Kasumi-1 (cell line): ENCODE results near the gene TGFBR3.
"Not testable (repeated sequence)": the region's sequence is repeated elsewhere in the genome, so short reads cannot be mapped to it uniquely, and the experiment has no call there.

ENCODE experiments used
- DNase-seq, 2 experiments: peaks; one replicate each; lab custom pipeline; 2025; lab: John Stamatoyannopoulos, UW

TGFBR3 gene

DNA sequence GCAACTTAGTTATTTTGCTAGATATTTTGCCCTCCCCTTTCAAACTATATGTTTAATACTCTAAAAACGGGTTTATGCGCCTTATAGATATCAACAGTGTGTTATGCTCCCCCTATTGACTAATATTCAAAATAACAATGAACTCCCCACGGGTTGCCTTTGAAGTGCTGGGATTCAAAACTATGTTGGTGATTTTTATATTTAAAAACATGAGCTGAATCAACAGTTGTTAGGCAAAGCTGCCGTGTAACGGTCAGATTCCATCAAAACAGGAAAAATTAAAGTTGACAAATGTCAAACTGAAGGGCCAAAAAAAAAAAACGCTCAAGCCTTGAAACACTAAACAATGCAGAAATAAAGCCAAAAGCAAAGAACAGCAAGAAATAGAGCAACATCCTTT lies 2.5 kb downstream of the TGFBR3 start:
- DNase-seq, result peak; percentile 60 to 73

DNA sequence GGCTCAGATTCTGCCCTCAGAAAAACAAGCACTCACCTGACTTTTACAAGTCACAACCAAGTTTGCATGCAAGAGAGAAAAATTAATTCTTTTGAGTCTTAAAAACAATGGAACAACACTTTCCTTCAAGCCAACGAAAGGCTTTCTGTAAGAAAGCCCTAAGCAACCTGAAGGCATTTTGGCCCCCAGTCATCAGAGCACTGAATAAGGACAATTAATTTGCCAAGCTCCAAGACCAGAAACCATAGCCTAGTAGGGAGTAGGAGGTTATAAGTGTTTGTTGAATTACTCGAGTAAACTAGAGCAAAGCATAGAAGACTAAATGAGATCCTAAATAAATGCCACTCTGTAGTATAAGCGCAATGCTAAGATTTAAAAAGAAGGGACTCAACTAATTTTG lies 4.7 kb downstream of the TGFBR3 start:
- DNase-seq, result no peak

DNA sequence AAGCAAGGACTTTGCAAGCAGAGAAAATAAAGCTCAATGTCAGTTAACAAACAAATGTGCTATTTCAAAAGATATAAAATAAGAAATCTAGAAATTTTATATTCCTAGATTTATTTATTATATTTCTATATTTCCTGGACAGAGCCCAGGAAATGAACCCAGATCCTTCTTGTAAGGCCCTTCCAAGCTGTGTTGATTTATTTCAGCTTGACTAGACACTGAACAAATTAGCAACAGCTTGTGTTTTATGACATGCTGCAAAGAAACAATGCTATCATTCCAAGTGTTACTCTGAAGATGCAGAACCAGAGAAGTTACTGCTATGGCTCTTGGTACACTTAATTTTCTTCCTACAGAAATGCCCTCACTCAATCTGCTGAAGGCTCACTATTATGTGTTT lies 6.2 kb downstream of the TGFBR3 start:
- DNase-seq, result no peak

DNA sequence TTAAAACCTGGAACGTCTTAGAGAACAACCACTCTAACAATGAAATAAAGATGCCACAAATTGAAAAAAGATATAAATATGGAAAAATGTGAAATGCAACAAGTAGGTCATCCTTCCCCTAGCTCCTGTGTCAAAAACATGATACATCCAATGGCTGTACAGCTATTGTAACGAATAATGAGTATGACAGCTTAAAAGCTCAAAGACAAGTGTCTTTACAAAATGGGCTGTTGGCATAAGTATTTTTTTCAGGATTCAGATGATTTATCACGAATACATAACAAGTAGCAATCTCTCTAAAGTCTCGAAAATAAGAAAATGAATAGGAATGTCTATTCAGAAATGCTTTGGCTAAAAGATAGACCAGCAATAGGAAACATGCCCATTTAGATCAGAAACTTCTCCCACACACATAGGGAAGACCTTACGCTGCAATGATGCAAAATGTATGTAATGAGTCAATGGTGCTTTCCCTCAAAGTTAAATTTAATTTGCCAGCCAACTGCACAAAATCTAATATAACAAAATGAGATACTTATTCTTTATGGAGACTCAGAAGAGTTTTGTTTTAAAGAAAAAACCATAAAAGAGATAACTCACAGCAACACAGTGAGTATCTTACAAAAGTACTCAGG lies 8.3 kb downstream of the TGFBR3 start:
- DNase-seq, result no peak

DNA sequence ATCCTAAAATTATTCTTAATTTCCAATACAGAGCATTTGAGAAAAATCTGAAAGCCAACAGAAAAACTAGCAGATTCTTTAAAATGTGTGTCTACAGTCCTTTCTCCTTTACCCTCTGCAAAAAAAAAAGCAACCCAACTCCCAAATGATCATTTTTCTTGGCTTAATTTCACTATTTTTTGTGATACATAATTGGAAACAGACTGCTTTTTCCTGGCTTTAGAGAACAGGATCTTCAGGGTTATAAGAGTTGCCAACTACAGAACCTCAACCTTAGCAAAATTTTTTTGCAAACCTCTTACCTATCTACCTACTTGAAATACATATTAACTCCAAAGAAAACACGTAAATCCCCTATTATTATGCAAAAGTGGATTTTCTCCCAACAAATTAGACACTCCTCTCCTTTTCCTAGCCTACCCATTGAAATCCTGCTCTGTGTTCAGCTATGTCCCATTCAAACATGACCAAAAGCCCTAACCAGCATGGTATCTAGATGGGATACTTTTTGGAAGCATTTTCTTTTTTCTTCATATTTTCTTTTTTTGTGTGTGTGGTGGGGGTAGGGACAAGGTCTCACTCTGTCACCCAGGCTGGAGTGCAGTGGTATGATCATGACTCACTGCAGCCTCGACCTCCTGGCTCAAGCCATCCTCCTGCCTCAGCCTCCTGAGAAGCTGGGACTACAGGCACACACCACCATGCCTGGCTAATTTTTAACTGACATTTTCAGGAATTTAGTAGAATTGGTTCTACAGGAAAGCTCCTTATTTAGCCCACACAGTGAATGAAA lies 9.0 kb downstream of the TGFBR3 start:
- DNase-seq, result no peak

DNA sequence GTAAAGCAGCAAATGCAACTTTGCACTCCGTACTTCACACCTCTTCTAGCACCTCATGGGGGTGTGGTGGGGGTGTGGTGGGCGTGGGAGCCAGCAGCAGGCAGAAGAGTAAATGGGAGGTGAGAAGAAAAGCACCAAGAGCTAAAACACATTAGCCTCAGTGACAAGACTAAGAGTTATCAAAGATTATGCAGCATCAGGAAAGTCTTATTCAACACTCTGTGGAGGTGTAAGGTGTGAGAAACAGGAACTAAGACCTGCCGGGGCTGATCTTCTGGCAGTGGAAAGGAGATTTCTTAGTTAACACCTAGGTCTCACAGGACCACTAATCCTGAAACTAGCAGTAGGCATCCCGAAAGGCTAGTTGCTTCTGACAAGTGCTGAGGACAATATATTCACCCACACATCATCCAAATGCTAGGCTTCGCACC lies 9.9 kb downstream of the TGFBR3 start:
- no peak for DNase-seq

DNA sequence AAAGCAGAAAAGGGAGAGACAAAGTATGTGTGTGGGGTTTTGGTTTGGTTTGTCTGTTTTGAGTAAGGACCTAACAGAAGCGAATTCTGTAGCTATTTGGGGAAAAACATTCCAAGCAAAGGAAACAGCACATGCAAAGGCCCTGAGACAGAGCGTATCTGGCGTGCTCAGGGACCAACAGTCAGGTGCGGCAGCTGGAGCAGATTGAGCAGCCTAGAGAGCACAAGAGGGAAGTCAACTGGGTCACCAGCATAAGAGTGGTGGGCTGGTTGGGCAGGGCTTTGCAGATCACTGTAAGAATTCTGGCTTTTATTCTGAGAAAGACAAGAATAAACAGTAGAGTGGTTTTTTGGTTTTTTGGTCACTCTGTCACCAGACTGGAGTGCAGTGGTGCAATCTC lies 11.8 kb downstream of the TGFBR3 start:
- DNase-seq, result no peak

DNA sequence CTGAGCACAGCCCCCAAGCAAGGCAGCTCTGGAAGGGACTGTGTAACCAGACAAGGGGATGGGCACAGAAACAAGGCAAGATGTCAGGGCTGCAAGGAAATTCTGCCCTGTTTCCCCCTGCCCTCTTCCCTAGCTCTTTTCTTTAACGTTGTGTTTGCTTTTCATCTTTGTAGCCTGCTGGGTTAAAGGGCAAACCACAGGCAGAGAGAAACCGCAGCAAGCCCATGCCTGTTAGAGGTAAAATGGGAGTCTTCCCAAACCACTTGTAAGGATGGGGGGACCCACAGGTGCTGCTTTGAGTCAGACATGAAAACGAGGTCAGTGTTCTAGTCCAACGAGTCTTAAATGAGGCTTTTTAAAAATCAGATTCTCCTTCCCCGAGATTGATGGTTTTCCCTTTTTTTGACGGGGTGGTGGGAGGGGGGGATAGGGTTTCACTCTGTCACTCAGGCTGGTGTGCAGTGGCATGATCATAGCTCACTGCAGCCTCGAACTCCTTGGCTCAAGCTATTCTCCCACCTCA lies 13.3 kb downstream of the TGFBR3 start:
- DNase-seq, result no peak

DNA sequence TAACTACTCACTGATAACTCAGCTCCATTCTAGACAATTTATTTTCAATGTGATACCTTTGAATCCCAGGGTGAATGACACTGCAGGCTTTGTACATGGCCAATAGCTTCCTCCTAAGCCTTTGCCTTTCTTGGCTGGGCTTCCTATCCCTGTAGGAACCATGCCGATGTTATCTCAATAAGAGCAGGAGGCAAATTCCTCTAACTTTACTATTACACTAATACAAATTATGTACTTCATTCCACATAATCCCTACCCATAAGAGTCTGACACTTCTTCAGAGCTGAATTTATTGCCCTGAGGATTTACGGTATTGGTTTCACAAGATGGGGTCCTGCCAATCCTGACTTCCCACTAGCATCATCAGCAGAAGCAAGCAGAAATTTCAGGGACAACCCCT lies 14.0 kb downstream of the TGFBR3 start:
- DNase-seq, result no peak

DNA sequence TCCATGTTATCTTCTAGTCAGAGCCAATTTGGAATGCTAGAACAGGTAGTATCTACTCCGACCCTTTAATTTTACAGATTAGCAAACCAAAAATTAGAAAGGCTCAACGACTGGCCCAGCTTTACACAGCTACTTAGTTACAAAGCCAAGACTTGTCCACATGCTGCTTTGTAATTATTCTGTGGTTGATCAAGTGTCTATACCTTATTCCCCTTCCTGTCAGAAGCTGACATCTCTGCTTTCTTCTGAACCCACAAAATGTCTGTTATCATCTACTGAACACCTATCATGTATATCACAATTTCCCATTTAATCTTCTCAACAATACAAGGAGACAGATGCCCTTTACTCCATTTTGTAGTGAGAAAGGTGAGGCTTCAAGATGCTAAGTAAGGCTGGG lies 15.6 kb downstream of the TGFBR3 start:
- no peak for DNase-seq

DNA sequence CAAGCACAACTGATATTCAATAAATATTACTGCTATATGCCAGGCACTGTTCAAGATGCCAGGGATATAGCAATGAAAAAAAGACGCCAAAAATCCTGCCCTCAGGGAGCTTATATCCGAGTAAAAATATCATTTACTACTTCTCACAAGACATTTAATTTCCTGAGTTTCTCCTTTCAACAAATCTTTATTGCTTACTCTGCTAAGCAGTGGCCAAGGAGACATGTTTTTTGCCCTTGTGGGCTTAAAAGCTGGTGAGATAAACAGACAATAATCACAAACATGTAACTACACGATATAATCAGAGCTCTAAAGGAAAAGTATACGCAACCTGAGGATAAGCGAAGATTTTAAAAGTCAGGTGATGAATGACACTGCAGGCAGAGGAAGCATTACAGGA lies 19.5 kb downstream of the TGFBR3 start:
- DNase-seq, result no peak

DNA sequence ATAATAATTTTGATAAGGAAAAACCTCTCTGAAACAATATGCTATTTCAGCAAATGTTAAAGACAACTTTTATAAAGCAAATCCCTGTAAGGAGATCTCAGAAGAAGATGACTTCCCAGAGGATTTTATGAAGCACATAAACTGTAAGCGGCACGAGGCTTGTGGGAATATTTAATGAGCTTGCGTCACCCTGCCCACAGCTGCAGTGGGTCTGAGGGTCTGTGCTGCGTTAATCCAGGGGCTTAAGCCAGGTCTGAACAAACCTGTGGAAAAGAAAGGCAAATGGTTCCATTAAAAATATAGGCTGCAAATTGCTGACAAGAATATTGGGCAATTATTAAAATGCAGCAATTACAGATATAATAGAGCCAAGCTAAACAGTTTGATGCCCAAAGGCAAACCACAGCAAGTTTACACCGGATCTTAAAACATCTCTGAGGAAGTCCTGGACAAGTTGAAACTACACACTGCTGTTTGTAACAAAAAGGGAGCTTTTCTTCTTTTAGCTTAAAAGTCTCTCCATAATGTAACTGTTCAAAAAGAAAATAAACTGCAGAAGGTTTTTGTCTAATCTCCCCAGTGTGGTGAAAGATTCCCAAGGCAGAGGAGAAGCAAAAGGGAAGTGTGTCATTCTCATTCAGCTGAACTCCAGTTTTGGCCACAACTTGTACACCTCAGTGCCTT lies 21.8 kb downstream of the TGFBR3 start:
- peak; percentile 18 to 35 for DNase-seq

DNA sequence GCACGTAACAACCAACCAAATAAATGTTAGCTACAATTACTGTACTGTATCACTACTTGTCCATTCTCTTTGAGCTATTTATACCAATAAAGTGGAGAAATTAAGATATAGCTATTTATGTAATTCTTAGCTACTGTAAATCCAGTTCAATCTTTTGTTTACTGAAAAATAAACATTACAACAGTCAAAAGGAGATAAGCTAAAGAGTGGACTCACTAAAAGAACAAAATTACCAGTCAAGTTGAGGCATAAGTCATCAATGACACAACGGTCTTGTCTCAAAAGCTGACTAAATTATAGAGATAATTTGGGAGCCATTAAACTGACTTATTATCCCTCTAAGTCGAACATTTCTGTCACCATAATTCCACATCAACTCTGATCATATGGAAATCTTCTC lies 22.5 kb downstream of the TGFBR3 start:
- DNase-seq, result no peak

DNA sequence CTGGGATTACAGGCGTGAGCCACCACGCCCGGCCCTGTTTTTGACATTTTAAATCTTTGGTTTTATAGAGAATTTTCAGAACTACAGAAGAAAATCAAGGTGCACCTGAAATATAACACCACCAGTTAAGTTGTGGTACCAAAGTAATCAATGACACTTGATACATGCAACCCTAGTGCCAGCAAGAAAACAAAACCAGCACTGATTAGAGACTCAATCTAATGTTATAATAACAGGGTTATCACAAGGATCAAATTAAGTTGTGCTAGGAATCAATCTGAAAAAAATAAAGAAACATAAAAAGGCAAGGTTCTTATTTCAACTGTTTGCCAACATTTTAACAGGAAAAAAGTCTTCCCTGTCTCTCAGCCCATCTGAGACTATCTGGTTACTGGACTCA lies 23.8 kb downstream of the TGFBR3 start:
- DNase-seq, result no peak

DNA sequence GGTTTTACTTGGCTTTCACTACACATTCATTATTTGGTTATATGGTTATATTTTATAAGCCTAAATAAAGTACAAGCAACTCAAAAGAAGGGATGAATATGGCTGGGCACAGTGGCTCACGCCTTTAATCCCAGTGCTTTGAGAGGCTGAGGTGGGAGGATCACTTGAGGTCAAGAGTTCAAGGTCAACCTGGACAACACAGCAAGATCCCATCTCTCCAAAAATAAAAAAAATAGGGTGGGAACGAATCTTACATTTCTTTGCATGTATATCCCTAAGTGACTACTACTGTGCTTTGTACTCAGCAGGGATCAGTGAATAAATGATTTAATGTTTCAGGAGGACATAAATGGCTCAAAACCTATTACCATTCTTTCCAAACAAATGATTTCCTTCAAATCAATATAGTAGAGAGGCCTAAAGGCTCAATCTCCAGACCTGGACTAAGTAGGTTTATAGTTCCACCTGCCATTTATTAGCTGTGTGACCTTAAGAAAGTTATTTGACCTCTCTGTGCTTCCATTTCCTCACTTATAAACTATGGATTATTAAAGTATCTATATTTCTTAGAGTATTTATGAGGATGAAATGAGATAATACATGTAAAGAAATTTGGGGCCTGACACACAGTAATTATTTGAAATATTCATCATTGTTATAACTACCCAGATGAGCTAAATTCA lies 28.3 kb downstream of the TGFBR3 start:
- no peak for DNase-seq

DNA sequence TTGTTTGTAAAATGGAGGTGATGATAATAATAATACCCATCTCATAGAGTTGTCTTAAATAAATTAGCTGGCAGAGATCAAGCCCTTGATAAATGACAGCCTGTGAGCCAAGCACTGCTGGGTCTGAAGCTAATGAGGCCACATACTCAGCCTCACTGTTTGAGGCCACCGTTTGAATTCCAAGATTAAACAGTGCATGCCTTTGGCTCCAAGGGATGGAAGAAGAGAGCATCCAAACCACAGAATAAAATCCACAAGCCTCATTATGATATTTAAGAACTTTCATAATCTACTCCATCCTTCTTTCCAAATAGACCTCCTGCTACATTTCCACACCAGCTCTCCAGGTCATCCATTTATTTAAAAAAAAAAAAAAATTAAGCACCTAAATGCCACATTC lies 29.0 kb downstream of the TGFBR3 start:
- DNase-seq, result no peak

DNA sequence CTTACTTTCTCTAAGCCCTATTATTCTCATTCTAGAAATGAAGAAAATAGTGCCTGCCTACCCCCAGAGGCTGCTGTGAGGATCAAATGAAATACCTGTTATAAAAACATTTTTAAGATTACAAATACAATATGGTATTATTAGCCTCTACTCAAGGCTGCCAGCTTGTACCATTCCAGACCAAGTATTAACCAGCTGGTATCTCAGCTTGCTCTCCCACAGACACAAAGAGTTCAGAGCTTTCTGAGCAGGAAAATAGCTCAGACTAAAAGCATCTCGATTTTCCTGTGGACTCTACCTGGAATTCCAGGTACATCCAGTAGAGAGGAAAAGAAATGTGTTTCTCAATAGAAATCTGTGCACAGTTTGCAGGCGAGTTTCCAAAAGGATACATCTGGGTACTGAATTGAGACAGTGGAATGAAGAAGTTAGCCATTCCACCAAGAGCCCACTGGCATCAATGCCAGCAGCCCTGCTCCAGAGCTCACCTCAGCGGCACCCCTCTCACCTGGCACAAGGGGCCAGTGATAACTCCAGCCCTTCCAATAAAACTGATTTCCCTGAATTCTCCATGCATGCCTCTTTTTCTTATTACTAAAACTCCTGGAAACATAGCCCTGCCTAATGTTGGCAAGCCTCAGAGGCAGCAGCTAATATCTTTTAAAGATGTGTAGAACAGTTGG lies 31.0 kb downstream of the TGFBR3 start:
- DNase-seq, result no peak

DNA sequence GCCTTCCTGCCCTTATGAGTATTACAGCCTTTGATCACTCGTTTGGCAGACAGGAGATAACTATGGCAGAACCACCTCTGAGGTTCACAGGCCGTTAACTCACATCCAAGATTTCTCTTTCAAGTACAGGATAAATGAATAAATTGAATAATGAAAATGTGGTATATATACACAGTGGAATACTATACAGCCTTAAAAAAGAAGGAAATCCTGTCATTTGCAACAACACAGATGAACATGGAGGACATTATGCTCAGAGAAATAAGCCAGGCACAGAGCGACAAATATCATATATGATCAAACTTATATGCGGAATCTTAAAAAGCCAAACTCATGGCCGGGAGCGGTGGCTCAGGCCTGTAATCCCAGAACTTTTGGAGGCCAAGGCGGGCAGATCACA lies 32.6 kb downstream of the TGFBR3 start:
- DNase-seq, result no peak

DNA sequence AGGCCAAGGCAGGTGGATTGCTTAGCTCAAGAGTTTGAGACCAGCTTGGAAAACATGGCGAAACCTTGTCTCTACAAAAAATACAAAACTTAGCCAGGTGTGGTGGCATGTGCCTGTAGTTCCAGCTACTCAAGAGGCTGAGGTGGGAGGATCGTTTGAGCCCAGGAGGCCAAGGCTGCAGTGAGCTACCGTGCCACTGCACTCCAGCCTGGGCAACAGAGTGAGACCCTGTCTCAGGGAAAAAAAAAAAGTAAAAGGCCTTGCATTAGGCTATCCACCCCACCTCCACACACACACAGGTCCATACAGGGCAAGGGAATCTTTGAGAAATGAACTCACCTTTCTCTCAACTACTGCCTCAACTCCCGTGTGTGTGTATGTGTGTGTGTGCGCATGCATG lies 33.9 kb downstream of the TGFBR3 start:
- not testable (repeated sequence) for DNase-seq

DNA sequence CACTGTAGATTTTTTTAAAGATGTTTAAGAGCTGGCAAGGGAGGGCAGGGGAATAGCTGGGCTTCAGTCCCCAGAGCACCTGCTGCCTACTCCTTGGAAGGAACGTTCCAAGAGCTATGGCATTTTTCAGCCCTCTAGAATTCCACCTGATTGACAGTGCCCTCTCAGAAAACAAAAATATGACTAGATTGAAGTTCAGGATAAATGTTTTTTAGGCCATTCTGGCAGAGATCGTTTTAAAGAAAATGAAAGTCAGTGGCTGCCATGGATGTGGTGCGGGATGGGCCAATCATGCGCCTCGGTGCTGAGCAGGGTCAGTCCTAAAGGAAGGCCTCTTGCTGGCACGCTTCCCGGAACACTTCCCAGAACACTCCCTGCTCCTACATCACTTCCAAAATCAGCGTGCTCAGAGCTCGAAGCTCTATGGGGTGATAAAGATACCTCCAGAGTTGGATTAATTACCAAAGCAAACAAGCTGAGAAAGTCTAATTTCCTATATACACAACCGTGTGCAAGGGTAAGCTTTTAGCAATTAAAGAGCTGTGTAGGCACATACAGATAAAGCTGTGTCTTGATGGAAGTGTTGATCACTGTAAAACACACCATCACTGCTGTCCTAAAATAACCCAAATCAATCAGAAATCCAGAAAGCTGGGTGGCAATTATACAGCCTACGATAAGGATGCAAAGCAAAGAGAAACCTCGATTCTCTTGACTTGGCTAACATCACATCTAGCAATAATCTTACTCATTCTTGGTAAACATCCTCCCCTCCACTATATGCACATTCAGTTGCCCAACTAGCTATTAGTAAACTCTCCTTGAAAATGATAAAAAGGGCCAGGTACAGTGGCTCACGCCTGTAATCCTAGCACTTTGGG lies 34.6 kb downstream of the TGFBR3 start:
- no peak for DNase-seq

DNA sequence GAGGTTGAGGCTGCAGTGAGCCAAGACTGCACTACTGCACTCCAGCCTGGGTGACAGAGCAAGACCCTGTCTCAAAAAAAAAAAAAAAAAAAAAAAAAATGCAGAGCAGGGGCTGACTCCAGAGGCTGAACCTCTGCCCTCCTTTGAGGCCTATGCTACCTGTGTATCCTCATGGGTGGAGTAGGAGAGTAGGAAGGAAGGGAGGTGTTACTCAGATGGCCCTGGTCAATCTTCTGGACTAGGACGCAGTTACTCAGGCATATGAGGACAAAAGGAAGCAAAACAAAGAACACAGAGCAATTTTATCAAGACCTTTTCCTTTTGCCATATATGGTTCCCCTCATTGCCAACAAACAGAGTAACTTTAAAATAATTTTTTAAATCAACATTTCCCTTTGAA lies 35.2 kb downstream of the TGFBR3 start:
- DNase-seq, result no peak
